NT2/D1 (cell line): ENCODE measurements around the gene SF3B5.

Source experiments
- SUZ12 ChIP-seq: IDR thresholded peaks from 2 replicates; pipeline ENCODE4 v1.6.1; 2011; ENCODE audit not compliant: insufficient read length, insufficient read depth; ENCODE audit errors: extremely low read depth
- YY1 ChIP-seq: IDR thresholded peaks from 2 replicates; pipeline ENCODE4 v1.6.1; 2011; ENCODE audit not compliant: insufficient read length, insufficient read depth
- ZNF274 ChIP-seq: IDR thresholded peaks from 2 replicates; pipeline ENCODE4 v1.6.1; 2011; ENCODE audit warnings: mild to moderate bottlenecking, low read depth, low read length

DNA sequence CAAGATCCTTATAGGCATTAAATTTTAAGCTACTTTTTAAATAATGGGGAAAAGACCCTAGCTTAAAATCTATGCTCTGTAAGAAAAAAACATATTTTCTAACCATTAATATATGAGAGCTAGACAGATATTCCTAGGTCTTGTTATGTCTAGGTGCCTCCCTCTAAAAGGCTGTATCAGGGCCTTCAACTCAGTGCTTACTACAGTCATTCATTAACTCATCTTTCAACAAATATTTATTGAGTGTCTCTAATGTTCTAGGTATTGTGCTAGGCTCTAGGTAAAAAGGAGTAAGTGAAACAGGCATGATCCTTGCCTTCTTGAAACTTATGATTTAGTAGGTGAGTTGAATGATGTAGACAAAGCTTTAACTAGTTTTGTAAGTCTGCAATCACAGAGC is 48.5 kb upstream of the SF3B5 start:
- no peak for TF ChIP-seq ZNF274
- TF ChIP-seq YY1 = no peak
- TF ChIP-seq SUZ12 = no peak
